Lung (tissue), 12 donors: ENCODE results near the gene UROS. TPM values are rescaled to one million over a fixed set of nuclear protein-coding genes. Genes with fewer than 3 reads are reported as not detected.

ENCODE experiments used
- ATAC-seq: fragments of 200-7000 bp; cut with Tn5 transposase; one replicate; pipeline ENCODE4 v1.9.1; 2020; ENCODE audit warnings: moderate number of reproducible peaks; ENCODE audit not compliant: insufficient read depth, low FRiP score
- DNase-seq, 3 donors: peaks; one replicate each; pipeline ENCODE4 v3.0.0-alpha.2; 2013 to 2017
- H3K27ac ChIP-seq, 2 donors: one replicate each; pipeline ENCODE4 v1.5.1; 2013; ENCODE audit warnings: mild to moderate bottlenecking in 2 of 2, moderate library complexity in 2 of 2, control low read depth in 1 of 2, inconsistent platforms in 1 of 2, low read depth in 1 of 2, low read length in 1 of 2
- H3K27me3 ChIP-seq, 3 donors: one replicate each; pipeline ENCODE4 v1.5.1; 2013; ENCODE audit warnings: low read length in 2 of 3; ENCODE audit not compliant: control insufficient read depth in 3 of 3, insufficient read depth in 3 of 3
- H3K36me3 ChIP-seq, 4 donors: one replicate each; pipeline ENCODE4 v1.5.1; 2013; ENCODE audit warnings: low read length in 4 of 4, mild to moderate bottlenecking in 1 of 4, moderate library complexity in 1 of 4; ENCODE audit not compliant: control insufficient read depth in 4 of 4, insufficient read depth in 4 of 4
- H3K4me1 ChIP-seq, 5 donors: one replicate each; pipeline ENCODE4 v1.5.1; 2013; ENCODE audit warnings: low read length in 5 of 5, mild to moderate bottlenecking in 2 of 5, moderate library complexity in 1 of 5; ENCODE audit not compliant: control insufficient read depth in 5 of 5, insufficient read depth in 5 of 5
- H3K4me3 ChIP-seq: one replicate; pipeline ENCODE4 v1.5.1; 2013; ENCODE audit warnings: mild to moderate bottlenecking, control low read depth, moderate library complexity
- H3K9ac ChIP-seq, 2 donors: one replicate each; pipeline ENCODE4 v1.5.1; 2013; ENCODE audit warnings: low read length in 2 of 2, control low read depth in 1 of 2; ENCODE audit not compliant: insufficient read depth in 1 of 2
- H3K9me3 ChIP-seq, 4 donors: one replicate each; pipeline ENCODE4 v1.5.1; 2013; ENCODE audit warnings: low read length in 3 of 4, mild to moderate bottlenecking in 1 of 4, moderate library complexity in 1 of 4; ENCODE audit not compliant: control insufficient read depth in 4 of 4, insufficient read depth in 3 of 4
- WGBS, 2 donors: extraction: QIAGEN DNeasy Blood & Tissue Kit; methylation state at CpG; one replicate each; pipeline ENCODE4 v1.1.7; 2013; 5-methylcytosine and 5-hydroxymethylcytosine counted together
- polyA plus RNA-seq, 2 donors: library from polyadenylated mRNA; stranded (reverse); fragments of 200-250 nt; gene quantifications; one replicate each; pipeline ENCODE4 v1.2.1, GENCODE V29; 2013
- total RNA-seq, 2 donors: library from RNA; depleted of rRNA in 1 of 2; stranded (reverse); fragments of >200 nt in 1 of 2; gene quantifications; one replicate each; pipeline ENCODE4 v1.2.1, GENCODE V29; 2014 to 2021
- TF ChIP-seq, protein P1 (sequence below): IDR thresholded peaks from 2 replicates; pipeline ENCODE4 v1.5.1; 2012; ENCODE audit warnings: mild to moderate bottlenecking; ENCODE audit errors: control extremely low read depth, extremely low read depth
- donor health status: control.
- donor health status: control.
- donor health status: Bipolar disorder and iron deficiency.
- donor health status: healthy.
- donor health status: DM: yes; HTN: yes; CAD: no.

UROS gene
- total and polyA plus RNA-seq, 4 donors, result 29.8 to 45.5 (median 38.6) TPM

- Histone ChIP-seq H3K9me3 (peaks cover 0 to 2% (median 0%) of the 10 kb centered on the region in 4 donors), H3K27me3 (no peaks in the 10 kb centered on the region), H3K4me1 (no peaks in the 10 kb centered on the region), H3K36me3 (peaks cover 7 to 37% (median 19%) of the 10 kb centered on the region in 4 donors), H3K27ac (no peak overlapping the region), H3K4me3 (no peak overlapping the region), H3K9ac (no peak overlapping the region)
- WGBS, 2 donors, result 88 to 93% methylated on average over 8 of the region's 8 CpGs
- DNase-seq (no peak), ATAC-seq (no peak)
- TF ChIP-seq, protein P1, sequence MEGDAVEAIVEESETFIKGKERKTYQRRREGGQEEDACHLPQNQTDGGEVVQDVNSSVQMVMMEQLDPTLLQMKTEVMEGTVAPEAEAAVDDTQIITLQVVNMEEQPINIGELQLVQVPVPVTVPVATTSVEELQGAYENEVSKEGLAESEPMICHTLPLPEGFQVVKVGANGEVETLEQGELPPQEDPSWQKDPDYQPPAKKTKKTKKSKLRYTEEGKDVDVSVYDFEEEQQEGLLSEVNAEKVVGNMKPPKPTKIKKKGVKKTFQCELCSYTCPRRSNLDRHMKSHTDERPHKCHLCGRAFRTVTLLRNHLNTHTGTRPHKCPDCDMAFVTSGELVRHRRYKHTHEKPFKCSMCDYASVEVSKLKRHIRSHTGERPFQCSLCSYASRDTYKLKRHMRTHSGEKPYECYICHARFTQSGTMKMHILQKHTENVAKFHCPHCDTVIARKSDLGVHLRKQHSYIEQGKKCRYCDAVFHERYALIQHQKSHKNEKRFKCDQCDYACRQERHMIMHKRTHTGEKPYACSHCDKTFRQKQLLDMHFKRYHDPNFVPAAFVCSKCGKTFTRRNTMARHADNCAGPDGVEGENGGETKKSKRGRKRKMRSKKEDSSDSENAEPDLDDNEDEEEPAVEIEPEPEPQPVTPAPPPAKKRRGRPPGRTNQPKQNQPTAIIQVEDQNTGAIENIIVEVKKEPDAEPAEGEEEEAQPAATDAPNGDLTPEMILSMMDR, result no peak
Measured at GRCh38 chr10:125797424-125797823, 25.6 kb downstream of the UROS start.

DNA sequence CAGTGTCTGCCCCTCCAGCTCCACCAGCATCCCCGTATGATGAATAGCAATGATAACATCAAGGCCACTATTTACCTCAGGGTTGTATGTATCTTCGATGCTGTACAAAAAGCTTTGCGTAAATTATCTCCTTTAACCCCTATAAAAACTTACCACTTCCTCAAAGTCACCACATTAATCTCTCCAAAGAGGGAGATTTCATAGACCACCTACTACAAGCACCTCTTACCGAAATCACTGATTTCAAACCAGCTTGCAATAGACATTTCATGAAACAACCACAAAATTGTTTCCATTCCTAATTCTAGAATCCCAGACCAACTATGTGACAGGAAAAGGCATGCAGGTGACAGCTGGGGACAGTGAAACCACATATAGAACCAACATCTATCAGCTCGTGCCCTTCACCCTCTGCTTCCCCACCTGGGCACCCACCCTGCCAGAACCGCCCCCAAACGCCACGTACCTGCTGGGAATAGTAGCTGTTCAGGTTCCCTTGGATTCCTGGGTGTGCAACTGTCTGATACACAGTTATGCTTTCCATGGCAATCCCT, 27.3 kb downstream of the UROS start:
- TF ChIP-seq, protein P1, result no peak
- Histone ChIP-seq H3K27ac (no peak overlapping the region), H3K4me3 (no peak overlapping the region), H3K36me3 (peaks cover 16 to 37% (median 20%) of the 10 kb centered on the region in 4 donors), H3K9ac (no peak overlapping the region), H3K27me3 (no peaks in the 10 kb centered on the region), H3K9me3 (no peaks in the 10 kb centered on the region), H3K4me1 (no peaks in the 10 kb centered on the region)
- ATAC-seq, result no peak
- DNase-seq, result no peak
- 79 to 88% methylated on average over 8 of the region's 8 CpGs for WGBS, 2 donors

DNA sequence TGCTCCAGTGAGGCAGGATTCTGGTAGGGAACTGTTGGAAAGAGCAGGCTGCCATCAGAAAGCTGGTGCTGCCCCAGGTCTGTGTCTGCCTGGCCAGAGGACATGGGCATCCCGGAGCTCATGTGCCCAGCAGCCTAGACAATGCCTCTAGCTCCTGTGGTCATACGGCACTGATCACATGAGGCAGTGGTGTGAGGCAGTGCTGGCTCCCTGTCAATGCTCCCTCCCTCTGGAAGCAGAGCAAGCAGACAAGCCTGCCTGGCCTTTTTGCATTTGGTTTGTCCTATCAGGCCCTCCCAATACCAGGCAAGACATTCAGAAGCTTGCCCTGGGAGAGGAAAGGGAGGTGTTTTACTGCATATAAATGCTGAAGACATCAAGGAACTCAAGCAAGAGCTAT, 27.9 kb downstream of the UROS start:
- no peaks in the 10 kb centered on the region for H3K4me1 ChIP-seq
- no peak overlapping the region for H3K9ac ChIP-seq
- ATAC-seq, result no peak
- H3K4me3 ChIP-seq, result no peak overlapping the region
- H3K27me3 ChIP-seq, result no peaks in the 10 kb centered on the region
- 92 to 97% methylated on average over 2 of the region's 2 CpGs for WGBS, 2 donors
- H3K27ac ChIP-seq, result no peak overlapping the region
- TF ChIP-seq, protein P1, result no peak
- H3K9me3 ChIP-seq, result no peaks in the 10 kb centered on the region
- H3K36me3 ChIP-seq, result peaks cover 16 to 37% (median 20%) of the 10 kb centered on the region in 4 donors
- no peak for DNase-seq
